ENCODE results near the gene CCL27. TPM values are rescaled to one million over a fixed set of nuclear protein-coding genes. Genes with fewer than 3 reads are reported as not detected.

CCL27 gene
- total RNA-seq, 2 donors from 2014 or later: not detected

- intact Hi-C loops (cut with DNase I): no loop called here
- Histone ChIP-seq H3K36me3 (no peaks in the 10 kb centered on the region), H3K4me1 (peaks cover 5% of the 10 kb centered on the region), H3K4me3 (no peak overlapping the region), H3K27me3 (no peaks in the 10 kb centered on the region), H3K9me3 (no peaks in the 10 kb centered on the region), H3K9ac (ENCODE audit: low read depth in 2 of 2, low read length in 2 of 2) (no peak overlapping the region), H3K27ac (no peak overlapping the region)
- DNase-seq: no peak
- no peak for TF ChIP-seq CTCF (IDR thresholded peaks at IDR 0.05)
These were observed 5.5 kb downstream of the CCL27 start for GRCh38 chr9:34656992-34657391.

- DNase-seq: no peak
- Histone ChIP-seq H3K4me3 (no peak overlapping the region), H3K27ac (no peak overlapping the region), H3K9ac (ENCODE audit: low read depth in 2 of 2, low read length in 2 of 2) (no peak overlapping the region), H3K27me3 (no peaks in the 10 kb centered on the region), H3K36me3 (no peaks in the 10 kb centered on the region), H3K4me1 (peaks cover 9% of the 10 kb centered on the region), H3K9me3 (no peaks in the 10 kb centered on the region)
- TF ChIP-seq CTCF (IDR thresholded peaks at IDR 0.05): no peak
- intact Hi-C loops (cut with DNase I): no loop called here
These were observed 7.1 kb downstream of the CCL27 start for GRCh38 chr9:34655394-34655793.

- peaks cover 9% of the 10 kb centered on the region for H3K4me1 ChIP-seq
- H3K9me3 ChIP-seq: no peaks in the 10 kb centered on the region
- peak; percentile 50 for DNase-seq
- no peak overlapping the region for H3K27ac ChIP-seq
- H3K9ac ChIP-seq (ENCODE audit: low read depth in 2 of 2, low read length in 2 of 2): no peak overlapping the region
- H3K4me3 ChIP-seq: no peak overlapping the region
- H3K27me3 ChIP-seq: no peaks in the 10 kb centered on the region
- no peak for TF ChIP-seq CTCF (IDR thresholded peaks at IDR 0.05)
- H3K36me3 ChIP-seq: no peaks in the 10 kb centered on the region
- intact Hi-C loops (cut with DNase I): no loop called here
These were observed 8.0 kb downstream of the CCL27 start for GRCh38 chr9:34654323-34655051.

- no peak overlapping the region for H3K27ac ChIP-seq
- intact Hi-C loops (cut with DNase I): no loop called here
- H3K9me3 ChIP-seq: no peaks in the 10 kb centered on the region
- no peaks in the 10 kb centered on the region for H3K36me3 ChIP-seq
- no peak for DNase-seq
- H3K27me3 ChIP-seq: no peaks in the 10 kb centered on the region
- TF ChIP-seq CTCF (IDR thresholded peaks at IDR 0.05): no peak
- H3K4me3 ChIP-seq: no peak overlapping the region
- H3K4me1 ChIP-seq: peaks cover 9% of the 10 kb centered on the region
- H3K9ac ChIP-seq (ENCODE audit: low read depth in 2 of 2, low read length in 2 of 2): peak overlapping the region; percentile 3 to 91
These were observed 9.0 kb downstream of the CCL27 start for GRCh38 chr9:34653151-34654072.

GRCh38 chr9:34652602-34653000 is 9.9 kb downstream of the CCL27 start:
- Histone ChIP-seq H3K9ac (ENCODE audit: low read depth in 2 of 2, low read length in 2 of 2) (peak overlapping the region; percentile 38 to 91), H3K4me3 (peak overlapping the region; percentile 14), H3K27ac (peak overlapping the region; percentile 79), H3K27me3 (no peaks in the 10 kb centered on the region), H3K9me3 (no peaks in the 10 kb centered on the region), H3K4me1 (peaks cover 9% of the 10 kb centered on the region), H3K36me3 (no peaks in the 10 kb centered on the region)
- intact Hi-C loops (cut with DNase I): no loop called here
- TF ChIP-seq CTCF (IDR thresholded peaks at IDR 0.05): no peak
- DNase-seq: no peak
